Activated T-helper 2 cell treated with anti-CD3 and anti-CD28 coated beads, Interferon-gamma antibody, Interleukin-2, Interleukin-4, amounts not matched to agents 10 μg/mL and 5 μg/mL and 100 μg/mL, durations not matched to agents 14 hours and 24 hours and 36 hours (primary cell): ENCODE measurements around the gene MGAT4A. TPM values are rescaled to one million over a fixed set of nuclear protein-coding genes. Genes with fewer than 3 reads are reported as not detected.

ENCODE experiments used
- total RNA-seq: library from RNA; stranded (reverse); gene quantifications from 2 replicates; pipeline ENCODE4 v1.2.3, GENCODE V29; 2022

The MGAT4A gene
- total RNA-seq, 1 donor from 2014 or later: 42.0 TPM

Other genes with a start within 250 kb of the MGAT4A start
- gene COA5, start 122.6 kb downstream of the MGAT4A start, total RNA-seq: 20.9 and 23.9 TPM in 2 replicates
- 39.6 and 40.1 TPM in 2 replicates for gene UNC50, start 122.5 kb downstream of the MGAT4A start, total RNA-seq
- gene CRACDL, start 205.1 kb upstream of the MGAT4A start, total RNA-seq: 0.37 and 0.55 TPM in 2 replicates